Right lobe of liver (tissue), 6 donors: ENCODE data around the gene ZBTB48. TPM values are rescaled to one million over a fixed set of nuclear protein-coding genes. Genes with fewer than 3 reads are reported as not detected.
A peak's percentile ranks its signal among the peaks of the same experiment; 100 is the strongest.
"Not testable (repeated sequence)": the region's sequence is repeated elsewhere in the genome, so short reads cannot be mapped to it uniquely, and the experiment has no call there.

Experiments
- ATAC-seq, 4 donors: fragments of 200-7000 bp; cut with Tn5 transposase; one replicate each; pipeline ENCODE4 v1.9.1; 2020; ENCODE audit warnings: mild to moderate bottlenecking in 4 of 4, moderate library complexity in 4 of 4
- DNase-seq, 3 donors: peaks; one replicate each; pipeline ENCODE4 v3.0.0-alpha.2; 2020
- H3K27ac ChIP-seq, 3 donors: fragments of 200-600 bp; one replicate each; pipeline ENCODE4 v1.8.0; 2022
- H3K27me3 ChIP-seq, 2 donors: fragments of 200-600 bp; one replicate each; pipeline ENCODE4 v1.8.0; 2022
- H3K36me3 ChIP-seq, 4 donors: fragments of 200-600 bp; sonication (generic) in 1 of 4; one replicate each; pipeline versions ENCODE4 v1.5.1 to v1.8.0; 2017 to 2022; ENCODE audit warnings: control low read depth in 1 of 4
- H3K4me1 ChIP-seq, 4 donors: fragments of 200-600 bp; sonication (generic) in 1 of 4; one replicate each; pipeline versions ENCODE4 v1.5.1 to v1.8.0; 2017 to 2022; ENCODE audit warnings: control low read depth in 1 of 4
- H3K4me3 ChIP-seq, 3 donors: fragments of 200-600 bp; one replicate each; pipeline ENCODE4 v1.8.0; 2022
- H3K9me3 ChIP-seq, 4 donors: fragments of 200-600 bp; sonication (generic) in 1 of 4; one replicate each; pipeline versions ENCODE4 v1.5.1 to v1.8.0; 2017 to 2022; ENCODE audit warnings: control low read depth in 1 of 4
- POLR2A ChIP-seq: fragments of 450-650 bp; IDR thresholded peaks from one replicate; pipeline ENCODE4 v1.6.1; 2017; ENCODE audit warnings: antibody characterized with exemption, mild to moderate bottlenecking
- WGBS: methylation state at CpG from one replicate; pipeline ENCODE4 v1.1.6; 2018; ENCODE audit warnings: low coverage, low lambda C conversion rate; ENCODE audit not compliant: insufficient coverage; ENCODE audit errors: missing lambda C conversion rate; 5-methylcytosine and 5-hydroxymethylcytosine counted together
- intact Hi-C, 2 donors: fragments of 100-400 bp; cut with DNase I; formaldehyde crosslinking; loops; one replicate each; pipeline versions ENCODE4 v1.11.2 to v1.14.1; 2022
- total RNA-seq, 6 experiments: library from RNA; depleted of rRNA in 2 of 6; stranded (reverse); fragments of >200 nt in 2 of 6; fragmentation: NEBNext Ultra II Directional in 3 of 6; extraction: Animal tissue kit (Norgen Biotek cat#: 25700) in 3 of 6; gene quantifications; one replicate each; pipeline versions ENCODE4 v1.1.0 to v1.2.4, GENCODE V29; 2016 to 2023
- TF ChIP-seq, protein P1 (sequence below), 4 donors: fragments of 200-600 bp in 3 of 4; fragments of 450-650 bp in 1 of 4; IDR thresholded peaks; one replicate each; pipeline versions ENCODE4 v1.5.1 to v1.8.0; 2016 to 2022; ENCODE audit warnings: antibody characterized with exemption in 4 of 4, mild to moderate bottlenecking in 2 of 4
- donor health status: DM: no; HTN: yes; CAD: no.
- donor health status: DM: no; HTN: no; CAD: no.
- donor health status: DM: no; HTN: no; CAD: no.
- donor health status: DM: no; HTN: yes; CAD: no.
- donor health status: DM: no; HTN: yes; CAD: no.

The ZBTB48 gene
- total RNA-seq, 6 experiments from 2014 or later = 5.9 to 43.1 (median 19.5) TPM

DNA sequence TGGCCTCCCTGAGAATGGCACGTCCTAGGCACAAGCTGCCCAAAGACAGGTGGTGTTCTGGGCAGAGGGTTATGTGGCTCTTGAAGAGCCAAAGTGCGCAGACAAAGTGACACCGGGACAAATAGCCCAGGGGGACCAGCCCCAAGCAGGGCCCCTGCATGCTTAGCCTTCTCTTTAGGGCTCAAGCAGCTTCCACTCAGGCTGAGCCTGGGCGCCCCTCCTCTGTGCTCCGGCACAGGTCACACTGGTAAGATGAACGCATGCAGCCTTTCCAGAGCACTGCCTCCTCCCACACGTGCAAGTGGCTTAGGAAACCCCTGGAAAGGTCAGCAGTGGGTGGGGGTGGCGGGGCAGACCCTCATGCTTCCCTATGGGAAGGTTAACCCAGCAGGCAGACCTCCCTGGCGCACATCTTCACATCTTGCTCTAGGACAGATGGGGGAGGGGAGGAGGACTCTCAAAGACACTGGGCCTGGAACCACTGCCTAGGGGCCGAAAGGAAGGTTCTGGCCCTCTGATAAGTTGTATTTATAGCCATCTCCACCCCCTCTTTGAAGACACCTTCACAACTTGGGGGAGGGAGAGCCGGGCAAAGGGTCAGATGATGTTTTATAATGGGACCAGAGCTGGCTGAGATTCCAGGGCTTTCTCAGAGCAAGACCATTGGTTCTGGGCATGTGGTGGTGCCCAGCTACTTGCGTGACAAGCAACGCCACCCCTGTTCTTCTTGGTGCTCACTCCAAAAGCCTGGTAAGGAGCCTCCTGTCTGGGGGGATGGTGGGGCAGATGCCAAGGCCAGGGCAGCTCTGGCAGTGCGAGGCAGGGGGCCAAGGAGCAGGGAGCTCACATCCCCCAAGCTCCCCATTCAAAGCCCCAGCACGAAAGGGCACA is 17.3 kb downstream of the ZBTB48 start:
- no peak overlapping the region for H3K4me3 ChIP-seq
- intact Hi-C loops = no loop called here
- WGBS = no CpG with 5 or more reads among the region's 15 CpGs
- no peak overlapping the region for H3K27ac ChIP-seq
- ATAC-seq = no peak
- H3K36me3 ChIP-seq = peaks cover 0 to 73% (median 43%) of the 10 kb centered on the region in 4 donors
- TF ChIP-seq, protein P1, sequence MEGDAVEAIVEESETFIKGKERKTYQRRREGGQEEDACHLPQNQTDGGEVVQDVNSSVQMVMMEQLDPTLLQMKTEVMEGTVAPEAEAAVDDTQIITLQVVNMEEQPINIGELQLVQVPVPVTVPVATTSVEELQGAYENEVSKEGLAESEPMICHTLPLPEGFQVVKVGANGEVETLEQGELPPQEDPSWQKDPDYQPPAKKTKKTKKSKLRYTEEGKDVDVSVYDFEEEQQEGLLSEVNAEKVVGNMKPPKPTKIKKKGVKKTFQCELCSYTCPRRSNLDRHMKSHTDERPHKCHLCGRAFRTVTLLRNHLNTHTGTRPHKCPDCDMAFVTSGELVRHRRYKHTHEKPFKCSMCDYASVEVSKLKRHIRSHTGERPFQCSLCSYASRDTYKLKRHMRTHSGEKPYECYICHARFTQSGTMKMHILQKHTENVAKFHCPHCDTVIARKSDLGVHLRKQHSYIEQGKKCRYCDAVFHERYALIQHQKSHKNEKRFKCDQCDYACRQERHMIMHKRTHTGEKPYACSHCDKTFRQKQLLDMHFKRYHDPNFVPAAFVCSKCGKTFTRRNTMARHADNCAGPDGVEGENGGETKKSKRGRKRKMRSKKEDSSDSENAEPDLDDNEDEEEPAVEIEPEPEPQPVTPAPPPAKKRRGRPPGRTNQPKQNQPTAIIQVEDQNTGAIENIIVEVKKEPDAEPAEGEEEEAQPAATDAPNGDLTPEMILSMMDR (IDR thresholded peaks at IDR 0.05) = no peak
- TF ChIP-seq POLR2A = no peak
- no peak for DNase-seq
- no peaks in the 10 kb centered on the region for H3K27me3 ChIP-seq
- H3K9me3 ChIP-seq = no peaks in the 10 kb centered on the region
- H3K4me1 ChIP-seq = peaks cover 0 to 44% (median 10%) of the 10 kb centered on the region in 4 donors

DNA sequence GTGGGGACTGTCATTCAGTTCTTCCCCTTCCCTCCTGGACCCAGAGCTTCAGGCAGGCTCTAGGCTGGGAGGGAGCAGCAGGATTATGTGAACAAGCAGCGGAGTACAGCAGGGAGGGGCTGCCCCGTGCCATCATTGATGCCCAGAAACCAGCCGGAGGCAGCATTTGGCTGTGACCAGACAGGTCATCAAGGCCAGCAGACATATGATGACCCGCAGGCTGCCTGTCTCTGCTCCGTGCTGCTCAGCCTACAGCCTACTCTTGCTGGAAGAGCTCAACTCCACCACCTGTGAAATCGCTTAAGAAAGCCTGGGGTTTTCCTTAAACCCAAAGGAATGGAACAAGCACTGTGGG is 18.0 kb downstream of the ZBTB48 start:
- Histone ChIP-seq H3K9me3 (no peaks in the 10 kb centered on the region), H3K4me3 (no peak overlapping the region), H3K4me1 (peaks cover 0 to 44% (median 10%) of the 10 kb centered on the region in 4 donors), H3K36me3 (peaks cover 0 to 67% (median 38%) of the 10 kb centered on the region in 4 donors), H3K27me3 (no peaks in the 10 kb centered on the region), H3K27ac (no peak overlapping the region)
- DNase-seq (no peak), ATAC-seq (no peak)
- intact Hi-C loops = no loop called here
- WGBS = no CpG with 5 or more reads among the region's 6 CpGs
- TF ChIP-seq, protein P1 (IDR thresholded peaks at IDR 0.05) = no peak
- TF ChIP-seq POLR2A = no peak

- H3K4me3 ChIP-seq = peak overlapping the region; percentile 86 to 98 (median 92)
These were observed 19.6 kb downstream of the ZBTB48 start for GRCh38 chr1:6599141-6599975.

DNA sequence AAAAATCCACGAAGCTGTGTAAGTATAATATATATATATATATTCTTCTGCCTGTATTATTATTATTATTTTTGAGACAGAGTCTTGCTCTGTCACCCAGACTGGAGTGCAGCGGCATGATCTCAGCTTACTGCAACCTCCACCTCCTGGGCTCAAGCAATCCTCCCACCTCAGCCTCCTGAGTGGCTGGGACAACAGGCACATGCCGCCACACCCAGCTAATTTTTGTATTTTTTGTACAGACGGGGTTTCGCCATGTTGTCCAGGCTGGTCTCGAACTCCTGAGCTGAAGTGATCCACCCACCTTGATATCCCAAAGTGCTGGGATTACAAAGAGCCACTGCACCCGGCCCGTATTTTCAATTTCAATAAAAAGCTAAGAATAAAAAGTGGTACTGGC is 20.2 kb downstream of the ZBTB48 start:
- peaks cover 0 to 59% (median 19%) of the 10 kb centered on the region in 4 donors for H3K4me1 ChIP-seq
- intact Hi-C loops = not testable (repeated sequence)

More at GRCh38 chr1:6599141-6599975, 19.6 kb downstream of the ZBTB48 start:
- peak overlapping the region; percentile 96 to 98 (median 98) for H3K27ac ChIP-seq
- ATAC-seq (no peak), DNase-seq (peak in 2 of 3 donors; percentile 42 to 61)
- 43% methylated on average over 12 of the region's 31 CpGs for WGBS
- H3K4me1 ChIP-seq = peaks cover 0 to 53% (median 13%) of the 10 kb centered on the region in 4 donors
- no peaks in the 10 kb centered on the region for H3K9me3 ChIP-seq
- H3K36me3 ChIP-seq = peaks cover 0 to 51% (median 29%) of the 10 kb centered on the region in 4 donors
- intact Hi-C loops = no loop called here
- no peaks in the 10 kb centered on the region for H3K27me3 ChIP-seq
- TF ChIP-seq, protein P1 (IDR thresholded peaks at IDR 0.05) = no peak
- no peak for TF ChIP-seq POLR2A

More for the DNA sequence above, 20.2 kb downstream of the ZBTB48 start:
- not testable (repeated sequence) for DNase-seq, H3K9me3 ChIP-seq, H3K27me3 ChIP-seq, ATAC-seq
- H3K27ac ChIP-seq = peak overlapping the region; percentile 96 to 98 (median 98)
- peaks cover 0 to 45% (median 26%) of the 10 kb centered on the region in 4 donors for H3K36me3 ChIP-seq
- peak overlapping the region; percentile 86 to 98 (median 92) for H3K4me3 ChIP-seq
- 27% methylated on average over 7 of the region's 8 CpGs for WGBS
